Activated CD8-positive, alpha-beta T cell treated with anti-CD3 and anti-CD28 coated beads for 36 hours (primary cell): ENCODE results near the gene PRRT4. TPM values are rescaled to one million over a fixed set of nuclear protein-coding genes. Genes with fewer than 3 reads are reported as not detected.
A peak's percentile ranks its signal among the peaks of the same experiment; 100 is the strongest.

ENCODE experiments used
- ATAC-seq: fragments of 200-7000 bp; cut with Tn5 transposase; one replicate; pipeline ENCODE4 v1.10.0; 2021; ENCODE audit warnings: mild to moderate bottlenecking, moderate library complexity
- CTCF ChIA-PET: fragments of 350-600 bp; sonication (Branson Sonifier 250); formaldehyde crosslinking; loops from one replicate; lab custom pipeline; 2021; ENCODE audit warnings: antibody characterized with exemption; lab: Charles Lee
- POLR2A ChIA-PET: fragments of 350-600 bp; sonication (Branson Sonifier 250); formaldehyde crosslinking; loops from one replicate; lab custom pipeline; 2021; ENCODE audit warnings: antibody characterized with exemption; lab: Charles Lee
- DNase-seq: peaks from one replicate; pipeline ENCODE4 v3.0.0-alpha.2; 2020
- H3K27ac Mint-ChIP-seq: one replicate; pipeline ENCODE4 v1.8.0; 2021; ENCODE audit warnings: mild to moderate bottlenecking, mixed read lengths
- H3K27me3 Mint-ChIP-seq: one replicate; pipeline ENCODE4 v1.8.0; 2021; ENCODE audit warnings: mixed read lengths
- H3K36me3 Mint-ChIP-seq: one replicate; pipeline ENCODE4 v1.8.0; 2021; ENCODE audit warnings: low read depth, mixed read lengths
- H3K4me1 Mint-ChIP-seq: one replicate; pipeline ENCODE4 v1.8.0; 2021; ENCODE audit warnings: low read depth, mixed read lengths
- H3K4me3 Mint-ChIP-seq: one replicate; pipeline ENCODE4 v1.8.0; 2021; ENCODE audit warnings: mild to moderate bottlenecking, moderate library complexity, mixed read lengths
- H3K9me3 Mint-ChIP-seq: one replicate; pipeline ENCODE4 v1.8.0; 2021; ENCODE audit warnings: mixed read lengths
- CTCF ChIP-seq: fragments of 200-600 bp; IDR thresholded peaks from one replicate; pipeline ENCODE4 v1.8.0; 2022; ENCODE audit warnings: antibody characterized with exemption, mild to moderate bottlenecking
- intact Hi-C: fragments of 100-400 bp; cut with micrococcal nuclease; formaldehyde crosslinking; loops from one replicate; pipeline ENCODE4 v1.10.0; 2022
- total RNA-seq, 2 experiments: library from RNA; stranded (reverse); gene quantifications; one replicate each; pipeline ENCODE4 v1.2.3, GENCODE V29; 2021

PRRT4 gene
- under 1 TPM; 0.20 to 0.69 TPM for total RNA-seq

DNA sequence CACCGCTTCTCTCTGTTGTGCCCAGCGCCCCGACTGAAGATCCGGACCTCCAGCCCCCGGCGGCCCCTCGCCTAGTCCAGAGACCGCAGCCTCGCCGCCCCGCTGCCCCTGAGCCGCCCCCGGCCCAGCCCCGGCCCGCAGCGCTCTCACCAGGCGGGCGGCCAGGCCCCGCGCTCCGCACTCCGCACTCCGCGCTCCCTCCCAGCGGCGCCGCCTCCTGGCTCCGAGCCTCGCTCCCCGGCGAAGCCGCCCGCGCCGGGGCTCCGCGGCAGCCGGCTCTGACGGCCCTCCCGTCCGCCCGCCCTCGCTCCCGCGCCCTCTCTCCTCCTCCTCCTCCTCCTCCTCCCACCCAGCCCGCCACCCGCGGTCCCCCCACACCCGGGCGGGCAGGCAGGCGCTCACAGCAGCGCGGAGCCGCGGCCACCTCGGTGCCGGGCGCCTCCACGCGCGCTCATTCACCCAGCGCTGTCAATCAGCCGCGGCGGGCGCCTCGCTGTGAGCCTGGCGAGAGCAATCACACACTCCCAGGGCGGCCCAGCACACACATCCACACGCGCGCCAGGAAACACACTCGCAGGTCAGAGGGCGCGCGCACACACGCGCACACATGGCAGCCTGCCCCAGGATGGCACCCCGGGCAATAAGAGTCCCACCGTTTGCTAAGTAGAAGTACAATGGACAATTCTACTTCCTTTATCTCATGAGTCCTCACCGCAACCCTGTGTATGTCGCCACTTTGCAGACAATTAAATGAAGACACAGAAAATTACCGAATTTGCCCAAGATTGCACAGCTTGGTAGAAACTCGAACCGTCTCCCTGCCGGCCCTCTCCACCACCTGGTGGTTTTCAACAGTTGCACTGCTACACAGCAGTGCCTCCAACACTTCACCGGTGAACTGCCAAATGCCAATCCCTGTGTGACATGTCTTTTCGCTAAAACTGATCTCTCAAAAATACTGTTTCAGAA, at the start of gene PRRT4:
Gene PRRT4, minus strand, starts transcription at position 280 of the 969 bp plus-strand sequence.
- peaks cover 51% of the 10 kb centered on the region for H3K27me3 Mint-ChIP-seq
- DNase-seq: peak; percentile 45
- peaks cover 19% of the 10 kb centered on the region for H3K4me1 Mint-ChIP-seq
- no peak for TF ChIP-seq CTCF
- intact Hi-C loops: no loop called here
- peak within 1 kb of the TSS; percentile 15 for H3K27ac Mint-ChIP-seq
- H3K9me3 Mint-ChIP-seq: no peaks in the 10 kb centered on the region
- POLR2A ChIA-PET: interaction anchor here (2.3 kb wide), 1 partner anchor 41 kb away, joined by 5 read pairs; no protein-coding TSS in a partner anchor
- no peaks in the 10 kb centered on the region for H3K36me3 Mint-ChIP-seq
- ATAC-seq: peak; percentile 63
- peak within 1 kb of the TSS; percentile 64 for H3K4me3 Mint-ChIP-seq
- CTCF ChIA-PET: interaction anchor here (0.9 to 8.0 kb wide), 11 partner anchors 10 to 66 kb away, joined by 3 to 52 read pairs (median 5); no protein-coding TSS in a partner anchor

- CTCF ChIA-PET: interaction anchor here (1.5 to 13.5 kb wide), 2 partner anchors 16 to 23 kb away, joined by 4 to 256 read pairs; no protein-coding TSS in a partner anchor
- no peak for ATAC-seq
- Mint-ChIP-seq H3K9me3 (no peaks in the 10 kb centered on the region), H3K4me3 (peak overlapping the region; percentile 76), H3K36me3 (no peaks in the 10 kb centered on the region), H3K4me1 (peaks cover 14% of the 10 kb centered on the region), H3K27ac (peak overlapping the region; percentile 42), H3K27me3 (peaks cover 10% of the 10 kb centered on the region)
- POLR2A ChIA-PET: interaction anchor here (0.6 to 1.6 kb wide), 2 partner anchors 65 to 260 kb away, joined by 3 to 4 read pairs; no protein-coding TSS in a partner anchor
- intact Hi-C loops: no loop called here
- DNase-seq: no peak
- TF ChIP-seq CTCF: no peak
Observed at GRCh38 chr7:128410451-128410753, 48.9 kb upstream of the PRRT4 start.

GRCh38 chr7:128409596-128410450, 48.3 kb upstream of the PRRT4 start, which contains the start of gene IMPDH1:
IMPDH1 (minus strand) TSS chr7:128409982; CDS start chr7:128409901, 81 bp downstream.
- CTCF ChIA-PET: interaction anchor here (1.1 to 13.5 kb wide), 8 partner anchors 9 to 65 kb away, joined by 3 to 256 read pairs (median 6); no protein-coding TSS in a partner anchor

More at GRCh38 chr7:128409596-128410450, 48.3 kb upstream of the PRRT4 start, which contains the start of gene IMPDH1:
- ATAC-seq: peak; percentile 84
- Mint-ChIP-seq H3K27me3 (peaks cover 10% of the 10 kb centered on the region), H3K4me1 (peaks cover 17% of the 10 kb centered on the region), H3K9me3 (no peaks in the 10 kb centered on the region), H3K4me3 (peak within 1 kb of the TSS; percentile 76), H3K36me3 (peaks cover 3% of the 10 kb centered on the region), H3K27ac (peak within 1 kb of the TSS; percentile 59)
- intact Hi-C loops: loop anchor here (10.0 kb wide), 1 partner anchor 45 kb away; the partner anchor contains the start of gene HILPDA
- POLR2A ChIA-PET: interaction anchor here (0.6 to 1.6 kb wide), 3 partner anchors 65 to 458 kb away, joined by 3 to 4 read pairs (median 4); no protein-coding TSS in a partner anchor
- peak; percentile 85 for DNase-seq
- no peak for TF ChIP-seq CTCF
